Measurements from ENCODE around the gene ZXDC. TPM values are rescaled to one million over a fixed set of nuclear protein-coding genes. Genes with fewer than 3 reads are reported as not detected.

The ZXDC gene
- total RNA-seq, 4 donors from 2014 or later, result 16.0 to 34.5 (median 27.3) TPM

GRCh38 chr3:126517986-126518778 lies 42.5 kb upstream of the ZXDC start:
- Histone ChIP-seq H3K36me3 (no peaks in the 10 kb centered on the region), H3K4me3 (no peak overlapping the region), H3K27ac (no peak overlapping the region), H3K9me3 (no peaks in the 10 kb centered on the region), H3K4me1 (peaks cover 0 to 4% (median 0%) of the 10 kb centered on the region in 3 donors), H3K27me3 (peaks cover 0 to 36% (median 1%) of the 10 kb centered on the region in 4 donors)
- WGBS, 2 donors, result 83% methylated on average over 6 of the region's 15 CpGs; no CpG with 5 or more reads in 1 of the 2 donors
- TF ChIP-seq CTCF (IDR thresholded peaks at IDR 0.05) (no peak), POLR2A (IDR thresholded peaks at IDR 0.05) (no peak)
- no peak for DNase-seq
- intact Hi-C loops (cut with DNase I), result no loop called here

- intact Hi-C loops (cut with DNase I), result no loop called here
- Histone ChIP-seq H3K27me3 (peaks cover 0 to 28% (median 0%) of the 10 kb centered on the region in 4 donors), H3K27ac (no peak within 1 kb of the TSS), H3K36me3 (no peaks in the 10 kb centered on the region), H3K4me1 (peaks cover 0 to 12% (median 0%) of the 10 kb centered on the region in 3 donors), H3K4me3 (no peak within 1 kb of the TSS), H3K9me3 (no peaks in the 10 kb centered on the region)
- TF ChIP-seq CTCF (IDR thresholded peaks at IDR 0.05), result no peak
- no peak for TF ChIP-seq POLR2A (IDR thresholded peaks at IDR 0.05)
- no peak for DNase-seq
- 80 to 100% methylated on average over 1 to 3 of the region's 16 CpGs for WGBS, 2 donors
These were observed 41.7 kb upstream of the ZXDC start, which contains the start of gene UROC1 for GRCh38 chr3:126517291-126517951. UROC1 (minus strand) TSS chr3:126517773; CDS start chr3:126517719, 54 bp downstream.

GRCh38 chr3:126516936-126517290 lies 41.2 kb upstream of the ZXDC start:
- H3K9me3 ChIP-seq, result no peaks in the 10 kb centered on the region
- 62 to 80% methylated on average over 6 to 7 of the region's 9 CpGs for WGBS, 2 donors
- H3K4me1 ChIP-seq, result peaks cover 0 to 17% (median 0%) of the 10 kb centered on the region in 3 donors
- H3K36me3 ChIP-seq, result no peaks in the 10 kb centered on the region
- intact Hi-C loops (cut with DNase I), result no loop called here
- H3K27me3 ChIP-seq, result peaks cover 0 to 26% (median 0%) of the 10 kb centered on the region in 4 donors
- no peak for DNase-seq
- TF ChIP-seq POLR2A (IDR thresholded peaks at IDR 0.05), result no peak
- no peak for TF ChIP-seq CTCF (IDR thresholded peaks at IDR 0.05)
- H3K4me3 ChIP-seq, result no peak overlapping the region
- no peak overlapping the region for H3K27ac ChIP-seq

GRCh38 chr3:126516152-126516935 lies 40.7 kb upstream of the ZXDC start:
- intact Hi-C loops (cut with DNase I), result no loop called here
- 57 to 83% methylated on average over 1 of the region's 6 CpGs for WGBS, 2 donors

More at GRCh38 chr3:126516152-126516935, 40.7 kb upstream of the ZXDC start:
- Histone ChIP-seq H3K9me3 (no peaks in the 10 kb centered on the region), H3K36me3 (no peaks in the 10 kb centered on the region), H3K27ac (no peak overlapping the region), H3K4me1 (peaks cover 0 to 17% (median 0%) of the 10 kb centered on the region in 3 donors), H3K4me3 (no peak overlapping the region), H3K27me3 (peaks cover 0 to 26% (median 0%) of the 10 kb centered on the region in 4 donors)
- DNase-seq, result no peak
- TF ChIP-seq POLR2A (IDR thresholded peaks at IDR 0.05), result no peak
- TF ChIP-seq CTCF (IDR thresholded peaks at IDR 0.05), result no peak

Data from esophagus squamous epithelium (tissue), 5 donors.